HG03196 (cell line): ENCODE results near the gene AUTS2.
"Not testable (repeated sequence)": the region's sequence is repeated elsewhere in the genome, so short reads cannot be mapped to it uniquely, and the experiment has no call there.

Experiments used
- ATAC-seq: cut with Tn5 transposase; IDR thresholded peaks from one replicate; pipeline ENCODE4 v1.9.1; 2021; ENCODE audit not compliant: unreplicated experiment

AUTS2 gene

GRCh38 chr7:70630440-70630817, 1032.2 kb downstream of the AUTS2 start:
- no peak for ATAC-seq

DNA sequence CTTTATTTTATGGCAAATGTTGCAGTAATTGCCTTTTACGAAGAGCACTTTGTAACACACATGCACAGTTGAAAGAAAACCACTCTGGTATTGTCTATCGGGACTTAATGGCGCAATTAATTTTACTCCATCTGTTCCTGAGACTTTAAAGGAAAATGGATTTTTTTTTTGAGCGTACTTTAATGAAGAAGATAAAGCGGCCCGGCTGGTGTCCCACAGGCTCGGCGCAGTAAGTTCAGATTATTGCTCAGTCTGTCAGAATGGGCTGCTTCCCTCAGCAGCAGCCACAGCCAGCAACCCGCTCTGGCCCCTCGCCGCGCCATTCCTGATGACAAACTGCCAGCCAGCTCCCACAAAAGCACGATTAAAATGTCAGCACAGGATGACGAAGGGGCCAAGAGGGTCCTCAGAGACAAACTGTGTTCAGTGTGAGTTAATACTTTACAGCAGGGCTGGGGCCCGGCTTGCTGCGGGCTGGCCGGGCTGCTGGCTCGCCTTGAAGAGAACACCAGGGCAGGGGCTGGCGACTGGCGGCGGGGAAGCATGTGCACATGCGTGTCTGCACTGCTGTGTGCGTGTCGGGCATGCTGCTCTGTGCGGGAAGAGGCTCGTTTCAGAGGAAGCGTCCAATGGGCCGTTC, 1032.7 kb downstream of the AUTS2 start:
- no peak for ATAC-seq

GRCh38 chr7:70631718-70632117, 1033.4 kb downstream of the AUTS2 start:
- ATAC-seq = no peak

DNA sequence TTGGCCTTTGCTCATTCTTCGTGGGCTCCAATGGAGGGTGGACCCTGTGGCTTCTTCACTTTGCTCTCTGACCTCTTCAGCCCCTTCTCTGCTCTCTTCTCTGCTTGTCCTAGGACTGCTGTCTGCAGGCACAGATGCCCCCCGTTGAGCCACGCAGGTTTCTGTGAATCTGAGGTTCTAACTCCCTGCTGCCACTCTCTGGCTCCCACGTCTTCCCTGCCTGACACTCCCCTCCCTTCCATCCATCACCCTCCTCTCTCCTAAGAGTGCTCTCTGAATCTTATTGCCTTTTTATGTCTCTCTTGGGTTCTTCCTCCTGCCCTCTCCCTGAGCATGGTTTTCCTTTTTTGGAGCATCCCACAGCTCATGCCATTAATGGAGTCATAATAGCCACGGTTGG, 1034.1 kb downstream of the AUTS2 start:
- ATAC-seq = no peak

- no peak for ATAC-seq
Observed at GRCh38 chr7:70634071-70634470, 1035.8 kb downstream of the AUTS2 start.

DNA sequence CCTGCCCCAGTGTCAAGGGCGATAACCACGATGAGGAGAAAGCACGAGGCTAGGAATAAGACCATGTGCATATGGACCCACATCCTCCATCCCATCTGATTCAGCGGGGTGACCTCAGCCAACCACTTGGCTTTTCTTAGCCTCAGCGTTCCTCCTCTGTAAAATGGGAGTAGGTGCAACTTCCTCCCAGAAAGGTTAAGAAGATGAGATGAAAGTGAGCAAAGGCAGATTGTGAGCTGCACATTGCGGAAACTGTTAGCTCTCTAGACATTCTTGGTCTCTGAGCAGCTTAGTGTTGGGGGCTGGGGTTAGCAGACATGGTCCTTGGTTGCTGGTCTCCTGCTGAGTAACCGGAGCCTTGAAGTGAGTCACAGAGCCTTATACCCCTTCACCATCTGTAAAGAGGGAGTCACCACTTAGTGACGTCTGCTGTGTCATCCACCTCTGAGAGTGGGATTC, 1036.4 kb downstream of the AUTS2 start:
- no peak for ATAC-seq

DNA sequence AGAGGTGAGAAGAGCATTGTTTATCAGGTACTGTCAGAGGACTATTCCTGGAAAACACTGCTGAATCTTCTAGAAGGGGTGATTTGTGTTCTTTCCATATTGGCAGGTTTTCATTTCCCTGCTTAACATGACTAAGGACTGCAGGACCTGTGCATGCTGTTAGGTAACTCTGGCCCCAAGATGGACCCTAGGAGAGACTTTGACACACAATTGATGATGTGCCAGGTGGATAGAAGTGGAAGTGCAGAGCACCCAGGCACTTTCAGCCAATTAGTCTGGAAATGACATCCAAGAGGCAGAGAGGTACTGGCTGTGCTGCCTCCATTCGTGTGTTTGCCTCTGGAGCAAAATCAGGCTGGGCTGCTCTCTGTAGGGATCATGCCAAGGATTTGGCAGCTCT, 1037.4 kb downstream of the AUTS2 start:
- no peak for ATAC-seq

DNA sequence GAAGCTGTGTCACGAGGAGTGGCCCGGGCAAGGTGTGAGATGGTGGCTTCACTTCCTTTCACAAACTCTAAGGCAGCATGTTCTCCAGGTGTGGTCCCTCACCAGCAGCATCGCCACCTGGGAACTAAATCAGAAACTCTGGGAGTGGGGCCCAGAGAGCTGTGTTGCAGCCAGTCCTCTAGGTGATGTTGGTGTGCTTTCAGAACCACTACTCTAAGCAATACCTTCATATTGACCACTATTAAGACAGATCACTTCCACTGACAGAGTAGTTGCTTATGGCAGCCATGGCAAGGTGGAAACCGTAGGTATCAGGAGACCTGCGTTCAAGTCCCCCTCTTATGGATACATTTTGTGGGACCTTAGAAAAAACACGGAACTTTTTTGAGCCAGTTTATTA, 1037.9 kb downstream of the AUTS2 start:
- ATAC-seq = no peak

GRCh38 chr7:70637726-70638125, 1039.5 kb downstream of the AUTS2 start:
- ATAC-seq = no peak

GRCh38 chr7:70638158-70639107, 1040.2 kb downstream of the AUTS2 start:
- no peak for ATAC-seq

- no peak for ATAC-seq
Observed at GRCh38 chr7:70640266-70640833, 1042.1 kb downstream of the AUTS2 start.

GRCh38 chr7:70641882-70642281, 1043.6 kb downstream of the AUTS2 start:
- no peak for ATAC-seq

- no peak for ATAC-seq
Observed at GRCh38 chr7:70645279-70645678, 1047.0 kb downstream of the AUTS2 start.

- ATAC-seq = no peak
Observed at GRCh38 chr7:70645876-70646351, 1047.6 kb downstream of the AUTS2 start.

GRCh38 chr7:70646536-70647248, 1048.4 kb downstream of the AUTS2 start:
- ATAC-seq = no peak

- ATAC-seq = peak; percentile 87
Observed at GRCh38 chr7:70647801-70648498, 1049.7 kb downstream of the AUTS2 start.

GRCh38 chr7:70648499-70648861, 1050.2 kb downstream of the AUTS2 start:
- ATAC-seq = not testable (repeated sequence)

DNA sequence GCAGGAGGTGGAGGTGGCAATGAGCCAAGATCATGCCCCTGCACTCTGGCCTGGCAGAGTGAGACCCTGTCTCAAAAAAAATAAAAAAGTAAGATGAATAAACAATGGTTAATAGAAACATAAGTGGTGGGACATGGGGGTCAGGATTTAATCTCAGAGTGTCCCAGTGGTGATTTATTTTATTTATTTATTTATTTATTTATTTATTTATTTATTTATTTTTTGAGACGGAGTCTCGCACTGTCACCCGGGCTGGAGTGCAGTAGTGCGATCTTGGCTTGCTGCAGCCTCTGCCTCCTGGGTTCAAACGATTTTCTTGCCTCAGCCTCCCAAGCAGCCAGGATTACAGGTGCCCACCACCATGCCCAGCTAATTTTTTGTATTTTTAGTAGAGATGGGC, 1051.0 kb downstream of the AUTS2 start:
- no peak for ATAC-seq

- ATAC-seq = no peak
Observed at GRCh38 chr7:70654146-70654545, 1055.9 kb downstream of the AUTS2 start.

- no peak for ATAC-seq
Observed at GRCh38 chr7:70654979-70655378, 1056.7 kb downstream of the AUTS2 start.

GRCh38 chr7:70655694-70656093, 1057.4 kb downstream of the AUTS2 start:
- no peak for ATAC-seq
